Prostate gland (tissue), 2 donors: Measurements from ENCODE around the gene MECP2. TPM values are rescaled to one million over a fixed set of nuclear protein-coding genes. Genes with fewer than 3 reads are reported as not detected.

Experiments used
- DNase-seq: peaks from one replicate; pipeline ENCODE4 v3.0.0-alpha.2; 2019; ENCODE audit warnings: low spot score
- H3K27ac ChIP-seq, 2 donors: fragments of 200-600 bp; sonication (generic); 2 replicates each; pipeline ENCODE4 v1.5.1; 2017 to 2019
- H3K27me3 ChIP-seq: fragments of 200-600 bp; sonication (generic); replicated peaks from 2 replicates; pipeline ENCODE4 v1.5.1; 2019; ENCODE audit not compliant: insufficient read depth
- H3K36me3 ChIP-seq, 2 donors: fragments of 200-600 bp; sonication (generic); 1 replicate in 1 of 2; 2 replicates in 1 of 2; pipeline versions ENCODE4 v1.5.1 to v1.8.1; 2017 to 2019
- H3K4me1 ChIP-seq: fragments of 200-600 bp; sonication (generic); replicated peaks from 2 replicates; pipeline ENCODE4 v1.5.1; 2019
- H3K4me3 ChIP-seq, 2 donors: fragments of 200-600 bp; sonication (generic); 2 replicates each; pipeline ENCODE4 v1.5.1; 2017 to 2019
- H3K9me3 ChIP-seq: fragments of 200-600 bp; sonication (generic); 2 replicates; pipeline ENCODE4 v1.5.1; 2017
- POLR2A ChIP-seq: fragments of 450-650 bp; IDR thresholded peaks from one replicate; pipeline ENCODE4 v1.6.1; 2016; ENCODE audit warnings: antibody characterized with exemption, mild to moderate bottlenecking
- POLR2AphosphoS5 ChIP-seq: sonication (generic); formaldehyde crosslinking; IDR thresholded peaks from one replicate; pipeline ENCODE4 v1.6.1; 2017; ENCODE audit warnings: antibody characterized with exemption
- WGBS: methylation state at CpG from one replicate; pipeline ENCODE4 v1.1.5; 2018; 5-methylcytosine and 5-hydroxymethylcytosine counted together
- intact Hi-C: fragments of 100-400 bp; cut with DNase I; formaldehyde crosslinking; loops from one replicate; pipeline ENCODE4 v1.14.2; 2022
- total RNA-seq, 2 donors: library from RNA; depleted of rRNA; stranded (reverse); fragments of >200 nt; gene quantifications; one replicate each; pipeline ENCODE4 v1.1.0, GENCODE V29; 2016
- TF ChIP-seq, protein P1 (sequence below), 4 experiments: fragments of 200-600 bp in 2 of 4; fragments of 450-650 bp in 2 of 4; sonication (generic) in 2 of 4; IDR thresholded peaks; 1 replicate in 3 of 4; 2 replicates in 1 of 4; pipeline ENCODE4 v1.5.1; 2016 to 2019; ENCODE audit warnings: antibody characterized with exemption in 4 of 4, mild to moderate bottlenecking in 2 of 4, moderate library complexity in 2 of 4

The MECP2 gene
- total RNA-seq, 2 donors from 2014 or later = 54.4 to 85.2 TPM

DNA sequence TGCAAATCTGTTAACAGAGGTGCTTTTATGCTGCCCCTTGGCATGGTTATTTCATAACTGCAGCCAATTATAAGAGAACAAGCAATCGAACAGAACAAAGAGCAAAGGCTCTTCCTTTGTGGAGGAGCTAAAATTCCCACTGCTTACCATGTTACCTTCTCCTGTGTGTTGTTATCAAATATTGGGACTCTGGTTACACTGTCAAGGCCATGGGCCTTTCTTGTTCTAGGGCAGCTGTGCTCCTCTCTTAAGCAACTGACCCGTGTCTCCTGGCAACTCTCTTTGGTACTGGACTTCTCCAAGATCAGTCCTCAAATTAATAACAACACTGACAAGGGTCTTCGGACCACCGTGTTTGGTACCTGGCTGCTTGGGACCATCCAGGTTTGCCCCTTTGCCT, 34.4 kb upstream of the MECP2 start:
- H3K4me3 ChIP-seq = no peak overlapping the region
- no peaks in the 10 kb centered on the region for H3K4me1 ChIP-seq
- H3K9me3 ChIP-seq = no peaks in the 10 kb centered on the region
- H3K27me3 ChIP-seq = no peaks in the 10 kb centered on the region
- TF ChIP-seq, protein P1, sequence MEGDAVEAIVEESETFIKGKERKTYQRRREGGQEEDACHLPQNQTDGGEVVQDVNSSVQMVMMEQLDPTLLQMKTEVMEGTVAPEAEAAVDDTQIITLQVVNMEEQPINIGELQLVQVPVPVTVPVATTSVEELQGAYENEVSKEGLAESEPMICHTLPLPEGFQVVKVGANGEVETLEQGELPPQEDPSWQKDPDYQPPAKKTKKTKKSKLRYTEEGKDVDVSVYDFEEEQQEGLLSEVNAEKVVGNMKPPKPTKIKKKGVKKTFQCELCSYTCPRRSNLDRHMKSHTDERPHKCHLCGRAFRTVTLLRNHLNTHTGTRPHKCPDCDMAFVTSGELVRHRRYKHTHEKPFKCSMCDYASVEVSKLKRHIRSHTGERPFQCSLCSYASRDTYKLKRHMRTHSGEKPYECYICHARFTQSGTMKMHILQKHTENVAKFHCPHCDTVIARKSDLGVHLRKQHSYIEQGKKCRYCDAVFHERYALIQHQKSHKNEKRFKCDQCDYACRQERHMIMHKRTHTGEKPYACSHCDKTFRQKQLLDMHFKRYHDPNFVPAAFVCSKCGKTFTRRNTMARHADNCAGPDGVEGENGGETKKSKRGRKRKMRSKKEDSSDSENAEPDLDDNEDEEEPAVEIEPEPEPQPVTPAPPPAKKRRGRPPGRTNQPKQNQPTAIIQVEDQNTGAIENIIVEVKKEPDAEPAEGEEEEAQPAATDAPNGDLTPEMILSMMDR (IDR thresholded peaks at IDR 0.05) = no peak
- TF ChIP-seq POLR2AphosphoS5 (no peak), POLR2A (no peak)
- H3K27ac ChIP-seq = no peak overlapping the region
- 69% methylated on average over 4 of the region's 4 CpGs for WGBS
- H3K36me3 ChIP-seq = no peaks in the 10 kb centered on the region
- DNase-seq = no peak
- intact Hi-C loops = no loop called here

DNA sequence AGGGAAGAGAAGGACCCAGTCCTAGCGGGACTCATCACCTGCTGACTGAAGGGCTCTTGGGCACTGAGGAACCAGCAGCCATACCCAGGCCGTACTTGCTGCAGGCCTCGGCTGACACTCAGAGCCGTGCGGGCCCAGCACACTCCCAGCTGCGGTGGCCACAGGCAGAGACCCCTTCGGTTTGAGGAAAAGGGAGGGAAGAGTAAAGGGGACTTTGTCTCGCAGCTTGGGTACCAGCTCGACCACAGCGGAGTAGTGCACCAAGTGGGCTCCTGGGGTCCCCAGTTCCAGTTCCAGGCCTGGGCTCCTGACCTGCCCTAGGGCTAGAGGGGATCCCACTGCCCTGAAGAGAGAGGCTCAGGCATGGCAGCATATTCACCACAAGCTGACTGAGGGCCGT, 28.6 kb upstream of the MECP2 start:
- Histone ChIP-seq H3K9me3 (no peaks in the 10 kb centered on the region), H3K4me1 (no peaks in the 10 kb centered on the region), H3K4me3 (no peak overlapping the region), H3K36me3 (no peaks in the 10 kb centered on the region), H3K27ac (no peak overlapping the region), H3K27me3 (no peaks in the 10 kb centered on the region)
- no CpG with 5 or more reads among the region's 11 CpGs for WGBS
- intact Hi-C loops = no loop called here
- DNase-seq = no peak
- TF ChIP-seq POLR2A = no peak
- no peak for TF ChIP-seq POLR2AphosphoS5
- TF ChIP-seq, protein P1 (IDR thresholded peaks at IDR 0.05) = no peak

DNA sequence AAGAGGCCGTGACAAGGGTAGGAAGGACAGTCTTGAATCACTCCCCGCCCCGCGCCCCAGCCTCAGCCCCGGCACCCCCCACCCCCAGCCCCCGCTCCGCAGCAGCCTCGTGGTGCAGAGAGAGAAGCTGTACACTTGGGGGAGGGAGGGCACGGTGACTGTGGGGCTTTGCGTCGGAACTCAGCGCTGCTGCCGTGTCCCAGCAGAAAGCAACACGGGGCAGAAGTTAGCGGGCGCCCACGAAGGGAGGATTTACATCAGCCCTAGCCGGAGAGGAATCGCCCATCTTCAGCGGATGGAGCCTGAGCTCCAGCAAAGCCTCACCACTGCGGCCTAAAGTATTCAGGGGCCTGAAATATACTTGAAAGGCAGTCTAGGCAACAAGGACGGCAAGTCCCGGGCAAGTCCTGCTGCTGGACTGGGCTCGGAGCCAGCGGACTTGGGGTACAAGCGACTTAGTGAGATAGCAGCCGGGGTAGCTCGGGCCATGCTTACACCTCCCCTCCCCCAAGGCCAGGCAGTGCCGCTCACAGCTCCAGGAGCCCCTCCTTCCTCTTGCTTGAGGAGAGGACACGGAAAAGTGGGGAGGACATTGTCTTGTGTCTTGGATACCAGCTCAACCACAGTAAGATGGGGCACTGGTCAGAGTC, 28.0 kb upstream of the MECP2 start:
- H3K27me3 ChIP-seq = no peaks in the 10 kb centered on the region
- H3K4me1 ChIP-seq = no peaks in the 10 kb centered on the region
- intact Hi-C loops = no loop called here
- no peak for DNase-seq
- H3K4me3 ChIP-seq = no peak overlapping the region
- TF ChIP-seq POLR2A (no peak), POLR2AphosphoS5 (no peak)
- TF ChIP-seq, protein P1 (IDR thresholded peaks at IDR 0.05) = no peak
- no peaks in the 10 kb centered on the region for H3K36me3 ChIP-seq
- no peaks in the 10 kb centered on the region for H3K9me3 ChIP-seq
- H3K27ac ChIP-seq = no peak overlapping the region
- 81% methylated on average over 4 of the region's 30 CpGs for WGBS

DNA sequence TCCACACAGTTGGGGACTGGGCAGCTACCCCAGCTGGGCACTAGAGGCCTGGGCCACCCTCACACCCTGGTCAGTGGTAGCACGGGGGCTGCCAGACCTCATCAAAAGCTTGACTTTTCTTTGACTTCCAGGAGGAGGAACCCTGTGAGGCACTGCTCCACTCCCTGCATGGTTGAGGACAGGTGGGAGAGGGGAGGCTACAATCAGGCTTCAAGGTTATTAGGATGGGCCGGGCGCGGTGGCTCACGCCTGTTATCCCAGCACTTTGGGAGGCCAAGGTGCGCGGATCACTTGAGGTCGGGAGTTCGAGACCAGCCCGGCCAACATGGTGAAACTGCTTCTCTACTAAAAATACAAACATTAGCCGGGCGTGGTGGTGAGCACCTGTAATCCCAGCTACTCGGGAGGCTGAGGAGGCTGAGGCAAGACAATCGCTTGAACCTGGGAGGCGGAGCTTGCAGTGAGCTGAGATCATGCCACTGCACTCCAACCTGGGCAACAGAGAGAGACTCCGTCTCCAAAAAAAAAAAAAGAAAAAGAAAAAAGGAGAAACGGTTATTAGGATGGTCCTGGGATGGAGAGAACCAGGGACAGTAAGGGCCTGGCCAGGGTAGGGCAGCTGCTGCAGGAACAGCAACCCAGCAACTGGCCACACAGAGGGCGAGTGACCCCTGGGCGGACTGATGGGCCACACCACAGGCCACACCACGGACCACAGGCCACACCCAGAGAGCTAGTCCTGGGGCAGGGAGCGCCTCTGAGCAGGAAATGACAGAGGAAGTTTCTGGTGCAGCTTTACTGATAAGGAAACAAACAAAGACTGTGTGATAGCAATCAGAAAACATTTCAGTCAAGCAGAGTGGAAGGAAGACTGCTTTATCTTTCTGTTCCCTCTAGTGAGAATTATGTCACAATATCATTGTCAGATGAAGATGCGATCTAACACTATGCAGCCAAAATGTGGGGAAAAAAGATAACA, 26.0 kb upstream of the MECP2 start:
- Histone ChIP-seq H3K4me3 (no peak overlapping the region), H3K4me1 (no peaks in the 10 kb centered on the region), H3K9me3 (no peaks in the 10 kb centered on the region), H3K27ac (no peak overlapping the region), H3K27me3 (no peaks in the 10 kb centered on the region), H3K36me3 (no peaks in the 10 kb centered on the region)
- no peak for TF ChIP-seq POLR2AphosphoS5
- TF ChIP-seq, protein P1 (IDR thresholded peaks at IDR 0.05) = no peak
- no peak for TF ChIP-seq POLR2A
- intact Hi-C loops = no loop called here
- WGBS = 91% methylated on average over 22 of the region's 22 CpGs
- no peak for DNase-seq
